ENCODE results near the gene FANCE. TPM values are rescaled to one million over a fixed set of nuclear protein-coding genes. Genes with fewer than 3 reads are reported as not detected.

Gene FANCE
- total RNA-seq, 3 donors from 2014 or later, result 9.7 to 12.6 (median 10.8) TPM

GRCh38 chr6:35415065-35415891, 36.9 kb upstream of the FANCE start:
- Histone ChIP-seq H3K4me3 (no peak overlapping the region), H3K4me1 (no peaks in the 10 kb centered on the region), H3K27ac (no peak overlapping the region), H3K36me3 (no peaks in the 10 kb centered on the region), H3K9me3 (no peaks in the 10 kb centered on the region), H3K27me3 (no peaks in the 10 kb centered on the region)
- intact Hi-C loops (cut with DNase I; ENCODE audit: low total_unique reads), result no loop called here
- peak in 2 of 3 donors; percentile 55 to 59 for TF ChIP-seq CTCF (IDR thresholded peaks at IDR 0.05)
- TF ChIP-seq POLR2AphosphoS5 (IDR thresholded peaks at IDR 0.05), result peak in 2 of 3 donors; percentile 31 to 59
- no peak for TF ChIP-seq POLR2A (IDR thresholded peaks at IDR 0.05)
- DNase-seq (ENCODE audit: low spot score in 2 of 2), result peak; percentile 69 to 83

GRCh38 chr6:35417979-35418661, 34.0 kb upstream of the FANCE start:
- no peak overlapping the region for H3K27ac ChIP-seq
- no peaks in the 10 kb centered on the region for H3K9me3 ChIP-seq
- H3K36me3 ChIP-seq, result no peaks in the 10 kb centered on the region
- DNase-seq (ENCODE audit: low spot score in 2 of 2), result no peak
- H3K4me3 ChIP-seq, result no peak overlapping the region
- TF ChIP-seq POLR2A (IDR thresholded peaks at IDR 0.05), result no peak
- TF ChIP-seq CTCF (IDR thresholded peaks at IDR 0.05), result no peak
- TF ChIP-seq POLR2AphosphoS5 (IDR thresholded peaks at IDR 0.05), result no peak
- no peaks in the 10 kb centered on the region for H3K27me3 ChIP-seq
- intact Hi-C loops (cut with DNase I; ENCODE audit: low total_unique reads), result no loop called here
- H3K4me1 ChIP-seq, result no peaks in the 10 kb centered on the region

- Histone ChIP-seq H3K27me3 (no peaks in the 10 kb centered on the region), H3K4me3 (no peak overlapping the region), H3K27ac (no peak overlapping the region), H3K36me3 (peaks cover 4% of the 10 kb centered on the region), H3K9me3 (no peaks in the 10 kb centered on the region), H3K4me1 (no peaks in the 10 kb centered on the region)
- no peak for TF ChIP-seq POLR2A (IDR thresholded peaks at IDR 0.05)
- no peak for TF ChIP-seq POLR2AphosphoS5 (IDR thresholded peaks at IDR 0.05)
- TF ChIP-seq CTCF (IDR thresholded peaks at IDR 0.05), result no peak
- intact Hi-C loops (cut with DNase I; ENCODE audit: low total_unique reads), result no loop called here
- no peak for DNase-seq (ENCODE audit: low spot score in 2 of 2)
Observed at GRCh38 chr6:35419417-35419816, 32.7 kb upstream of the FANCE start.

GRCh38 chr6:35419961-35420360, 32.2 kb upstream of the FANCE start:
- TF ChIP-seq POLR2A (IDR thresholded peaks at IDR 0.05), result no peak
- TF ChIP-seq CTCF (IDR thresholded peaks at IDR 0.05), result no peak
- no peak for TF ChIP-seq POLR2AphosphoS5 (IDR thresholded peaks at IDR 0.05)
- H3K36me3 ChIP-seq, result peaks cover 4% of the 10 kb centered on the region
- no peak overlapping the region for H3K4me3 ChIP-seq
- intact Hi-C loops (cut with DNase I; ENCODE audit: low total_unique reads), result no loop called here
- no peak for DNase-seq (ENCODE audit: low spot score in 2 of 2)
- H3K27ac ChIP-seq, result no peak overlapping the region
- no peaks in the 10 kb centered on the region for H3K27me3 ChIP-seq
- H3K4me1 ChIP-seq, result no peaks in the 10 kb centered on the region
- H3K9me3 ChIP-seq, result no peaks in the 10 kb centered on the region

GRCh38 chr6:35425284-35425683, 26.9 kb upstream of the FANCE start:
- Histone ChIP-seq H3K4me1 (no peaks in the 10 kb centered on the region), H3K27ac (no peak overlapping the region), H3K9me3 (peaks cover 13 to 16% of the 10 kb centered on the region in 2 donors), H3K4me3 (no peak overlapping the region), H3K27me3 (no peaks in the 10 kb centered on the region), H3K36me3 (peaks cover 4% of the 10 kb centered on the region)
- TF ChIP-seq CTCF (IDR thresholded peaks at IDR 0.05) (no peak), POLR2AphosphoS5 (IDR thresholded peaks at IDR 0.05) (no peak), POLR2A (IDR thresholded peaks at IDR 0.05) (no peak)
- no peak for DNase-seq (ENCODE audit: low spot score in 2 of 2)
- intact Hi-C loops (cut with DNase I; ENCODE audit: low total_unique reads), result no loop called here
